Activated CD4-positive, alpha-beta memory T cell treated with anti-CD3 and anti-CD28 coated beads for 36 hours (primary cell): ENCODE measurements around the gene PRR7. TPM values are rescaled to one million over a fixed set of nuclear protein-coding genes. Genes with fewer than 3 reads are reported as not detected.
"Not testable (repeated sequence)": the region's sequence is repeated elsewhere in the genome, so short reads cannot be mapped to it uniquely, and the experiment has no call there.

ENCODE experiments used
- CTCF ChIA-PET: fragments of 350-600 bp; sonication (Branson Sonifier 250); formaldehyde crosslinking; loops from one replicate; lab custom pipeline; 2021; ENCODE audit warnings: antibody characterized with exemption, inconsistent platforms; lab: Charles Lee
- POLR2A ChIA-PET: fragments of 350-600 bp; sonication (Branson Sonifier 250); formaldehyde crosslinking; loops from one replicate; lab custom pipeline; 2021; ENCODE audit warnings: antibody characterized with exemption; lab: Charles Lee
- DNase-seq: peaks from one replicate; pipeline ENCODE4 v3.0.0-alpha.2; 2020
- H3K27ac Mint-ChIP-seq: one replicate; pipeline ENCODE4 v1.8.0; 2021; ENCODE audit warnings: mixed read lengths
- H3K27me3 Mint-ChIP-seq: one replicate; pipeline ENCODE4 v1.8.0; 2021; ENCODE audit warnings: mixed read lengths
- H3K36me3 Mint-ChIP-seq: one replicate; pipeline ENCODE4 v1.8.0; 2021; ENCODE audit warnings: mixed read lengths
- H3K4me1 Mint-ChIP-seq: one replicate; pipeline ENCODE4 v1.8.0; 2021; ENCODE audit warnings: low read depth, mixed read lengths
- H3K4me3 Mint-ChIP-seq: one replicate; pipeline ENCODE4 v1.8.0; 2021; ENCODE audit warnings: mild to moderate bottlenecking, mixed read lengths
- H3K9me3 Mint-ChIP-seq: one replicate; pipeline ENCODE4 v1.8.0; 2021; ENCODE audit warnings: mixed read lengths
- intact Hi-C: fragments of 100-400 bp; cut with micrococcal nuclease; formaldehyde crosslinking; loops from one replicate; pipeline ENCODE4 v1.15.1; 2023
- total RNA-seq, 2 experiments: library from RNA; stranded (reverse); gene quantifications; one replicate each; pipeline ENCODE4 v1.2.3, GENCODE V29; 2021

Gene PRR7
- total RNA-seq, 2 experiments from 2014 or later: 13.3 to 13.6 TPM

DNA sequence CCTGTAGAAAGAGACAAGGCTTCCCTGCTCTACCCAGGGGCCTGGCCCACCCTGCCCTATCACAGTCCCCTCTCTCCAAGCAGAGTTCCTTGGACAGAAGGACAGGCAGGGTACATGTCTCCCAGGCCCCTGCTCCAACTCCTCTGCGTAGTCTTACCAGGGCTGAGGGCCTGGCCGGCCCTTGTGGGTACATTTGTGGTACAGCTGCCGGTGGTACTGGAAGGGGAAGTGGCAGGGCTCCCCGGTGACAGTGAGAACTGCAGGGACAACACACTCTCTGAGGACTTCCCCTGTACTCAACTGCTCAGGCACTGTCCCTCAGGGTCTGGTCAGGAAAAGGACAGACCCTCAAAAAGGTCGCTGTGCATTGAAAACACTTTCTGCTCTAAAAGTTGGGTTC lies 40.8 kb upstream of the PRR7 start:
- POLR2A ChIA-PET: interaction anchor here (4.4 to 5.1 kb wide), 3 partner anchors 21 to 48 kb away, joined by 39 to 81 read pairs (median 54); partner anchors contain the start of genes GRK6 and PRR7
- no peak for DNase-seq
- Mint-ChIP-seq H3K4me1 (peaks cover 27% of the 10 kb centered on the region), H3K4me3 (no peak overlapping the region), H3K9me3 (no peaks in the 10 kb centered on the region), H3K27me3 (peaks cover 8% of the 10 kb centered on the region), H3K36me3 (no peaks in the 10 kb centered on the region), H3K27ac (no peak overlapping the region)
- CTCF ChIA-PET: interaction anchor here (0.7 to 9.5 kb wide), 6 partner anchors 22 to 291 kb away, joined by 3 to 624 read pairs (median 60); partner anchors contain the start of genes GRK6 and PRR7
- intact Hi-C loops: no loop called here

GRCh38 chr5:177409043-177409801 lies 37.4 kb upstream of the PRR7 start, which contains the start of gene F12:
Gene F12, minus strand, starts transcription at chr5:177409564. Its CDS starts 37 bp downstream, at chr5:177409527.
- DNase-seq: no peak
- CTCF ChIA-PET: interaction anchor here (0.7 to 9.5 kb wide), 8 partner anchors 16 to 92 kb away, joined by 3 to 624 read pairs (median 4); partner anchors contain the start of genes GRK6 and PRR7
- intact Hi-C loops: no loop called here
- Mint-ChIP-seq H3K4me3 (no peak within 1 kb of the TSS), H3K4me1 (peaks cover 41% of the 10 kb centered on the region), H3K9me3 (no peaks in the 10 kb centered on the region), H3K27ac (no peak within 1 kb of the TSS), H3K27me3 (no peaks in the 10 kb centered on the region), H3K36me3 (no peaks in the 10 kb centered on the region)
- POLR2A ChIA-PET: interaction anchor here (0.7 to 1.6 kb wide), 2 partner anchors 35 to 38 kb away, joined by 3 to 6 read pairs; partner anchors contain the start of gene PRR7

GRCh38 chr5:177410575-177410974 lies 36.0 kb upstream of the PRR7 start:
- no peak overlapping the region for H3K27ac Mint-ChIP-seq
- DNase-seq: no peak
- ChIA-PET POLR2A (interaction anchor here (0.6 to 0.7 kb wide), 2 partner anchors 12 to 19 kb away, joined by 3 read pairs; no protein-coding TSS in a partner anchor), CTCF (interaction anchor here (1.0 to 2.9 kb wide), 2 partner anchors 8 to 45 kb away, joined by 3 to 10 read pairs; no protein-coding TSS in a partner anchor)
- no peak overlapping the region for H3K4me3 Mint-ChIP-seq
- intact Hi-C loops: no loop called here
- H3K4me1 Mint-ChIP-seq: peaks cover 39% of the 10 kb centered on the region
- H3K9me3 Mint-ChIP-seq: no peaks in the 10 kb centered on the region
- H3K36me3 Mint-ChIP-seq: no peaks in the 10 kb centered on the region
- no peaks in the 10 kb centered on the region for H3K27me3 Mint-ChIP-seq

GRCh38 chr5:177412603-177413233 lies 33.9 kb upstream of the PRR7 start:
- peaks cover 46% of the 10 kb centered on the region for H3K4me1 Mint-ChIP-seq
- no peaks in the 10 kb centered on the region for H3K36me3 Mint-ChIP-seq
- intact Hi-C loops: loop anchor here (2.0 kb wide), 1 partner anchor 14 kb away; the partner anchor contains the start of gene GRK6
- CTCF ChIA-PET: interaction anchor here (1.1 to 3.4 kb wide), 4 partner anchors 9 to 61 kb away, joined by 3 to 31 read pairs (median 8); no protein-coding TSS in a partner anchor
- H3K27me3 Mint-ChIP-seq: no peaks in the 10 kb centered on the region
- peak overlapping the region; percentile 82 for H3K27ac Mint-ChIP-seq
- no peaks in the 10 kb centered on the region for H3K9me3 Mint-ChIP-seq
- POLR2A ChIA-PET: interaction anchor here (0.6 to 2.7 kb wide), 4 partner anchors 9 to 32 kb away, joined by 3 to 12 read pairs (median 3); partner anchors contain the start of gene GRK6
- peak overlapping the region; percentile 55 for H3K4me3 Mint-ChIP-seq
- peak; percentile 64 for DNase-seq

DNA sequence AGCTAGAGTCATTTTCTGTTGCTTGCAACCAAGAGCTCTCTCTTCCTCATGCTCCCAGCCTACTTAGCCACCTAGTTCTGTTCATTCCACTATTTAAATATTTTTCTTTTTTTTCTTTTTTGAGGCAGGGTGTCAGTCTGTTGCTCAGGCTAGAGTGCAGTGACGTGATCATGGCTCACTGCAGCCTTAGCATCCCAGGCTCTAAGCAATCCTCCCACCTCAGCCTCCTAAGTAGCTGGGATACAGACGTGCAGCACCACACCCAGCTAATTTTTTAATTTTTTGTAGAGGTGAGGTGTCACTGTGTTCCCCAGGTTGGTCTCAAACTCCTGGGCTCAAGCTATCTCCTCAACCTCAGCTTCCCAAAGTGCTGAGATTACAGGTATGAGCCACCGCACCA lies 32.1 kb upstream of the PRR7 start:
- POLR2A ChIA-PET: interaction anchor here (2.7 kb wide), 1 partner anchor 12 kb away, joined by 12 read pairs; the partner anchor contains the start of gene GRK6
- Mint-ChIP-seq H3K4me3 (no peak overlapping the region), H3K4me1 (peaks cover 46% of the 10 kb centered on the region), H3K36me3 (no peaks in the 10 kb centered on the region), H3K27ac (no peak overlapping the region), H3K27me3 (no peaks in the 10 kb centered on the region), H3K9me3 (no peaks in the 10 kb centered on the region)
- intact Hi-C loops: no loop called here
- CTCF ChIA-PET: interaction anchor here (1.3 to 3.4 kb wide), 4 partner anchors 10 to 40 kb away, joined by 3 to 31 read pairs (median 5); no protein-coding TSS in a partner anchor
- DNase-seq: no peak

- H3K36me3 Mint-ChIP-seq, POLR2A ChIA-PET, intact Hi-C loops, H3K27ac Mint-ChIP-seq, H3K4me3 Mint-ChIP-seq, DNase-seq, H3K27me3 Mint-ChIP-seq, H3K9me3 Mint-ChIP-seq: not testable (repeated sequence)
- H3K4me1 Mint-ChIP-seq: peaks cover 35% of the 10 kb centered on the region
- CTCF ChIA-PET: interaction anchor here (3.0 kb wide), 1 partner anchor 13 kb away, joined by 14 read pairs; no protein-coding TSS in a partner anchor
Measured at GRCh38 chr5:177417081-177417480, 29.5 kb upstream of the PRR7 start.

DNA sequence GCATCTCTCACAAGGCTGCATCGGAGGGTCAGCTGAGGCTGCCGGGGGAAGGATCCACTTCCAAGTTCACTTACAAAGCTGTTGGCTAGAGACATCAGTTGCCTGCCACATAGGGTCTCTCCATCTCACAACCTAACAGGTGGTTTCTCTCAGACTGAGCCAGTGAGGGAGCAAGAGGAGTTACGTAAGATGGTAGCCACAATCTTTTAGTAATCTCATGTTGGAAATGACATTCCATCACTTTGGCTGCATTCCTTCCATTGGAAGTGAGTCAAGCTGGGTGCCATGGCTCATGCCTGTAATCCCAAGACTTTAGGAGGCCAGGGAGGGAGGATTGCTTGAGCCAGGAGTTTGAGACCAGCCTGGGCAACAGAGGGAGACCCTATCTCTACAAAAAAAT lies 27.6 kb upstream of the PRR7 start:
- no peak overlapping the region for H3K4me3 Mint-ChIP-seq
- no peaks in the 10 kb centered on the region for H3K9me3 Mint-ChIP-seq
- H3K4me1 Mint-ChIP-seq: peaks cover 16% of the 10 kb centered on the region
- no peak for DNase-seq
- no peak overlapping the region for H3K27ac Mint-ChIP-seq
- no peaks in the 10 kb centered on the region for H3K36me3 Mint-ChIP-seq
- intact Hi-C loops: no loop called here
- POLR2A ChIA-PET: no interaction called here
- CTCF ChIA-PET: interaction anchor here (3.0 kb wide), 1 partner anchor 15 kb away, joined by 14 read pairs; no protein-coding TSS in a partner anchor
- no peaks in the 10 kb centered on the region for H3K27me3 Mint-ChIP-seq

DNA sequence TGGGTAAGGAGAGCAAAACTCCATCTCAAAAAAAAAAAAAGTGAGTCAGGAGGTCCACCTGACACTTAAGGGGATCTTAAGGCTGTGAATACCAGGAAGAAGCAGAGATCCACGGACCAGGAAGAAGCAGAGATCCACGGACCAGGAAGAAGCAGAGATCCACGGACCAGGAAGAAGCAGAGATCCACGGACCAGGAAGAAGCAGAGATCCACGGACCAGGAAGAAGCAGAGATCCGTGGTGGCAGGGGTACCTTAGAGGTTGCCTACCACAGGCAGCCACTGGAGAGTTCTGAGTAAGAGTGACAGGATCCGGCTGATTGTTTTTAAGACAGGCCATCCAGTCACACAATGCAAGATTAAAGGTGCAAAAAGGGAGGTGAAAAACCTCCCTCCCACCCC lies 26.1 kb upstream of the PRR7 start:
- DNase-seq, H3K27ac Mint-ChIP-seq, H3K27me3 Mint-ChIP-seq, H3K9me3 Mint-ChIP-seq, H3K4me3 Mint-ChIP-seq, intact Hi-C loops, POLR2A ChIA-PET, H3K36me3 Mint-ChIP-seq: not testable (repeated sequence)
- peaks cover 18% of the 10 kb centered on the region for H3K4me1 Mint-ChIP-seq
- CTCF ChIA-PET: interaction anchor here (15.3 kb wide), 1 partner anchor 17 kb away, joined by 220 read pairs; the partner anchor contains the start of gene PFN3

GRCh38 chr5:177421062-177421798 lies 25.4 kb upstream of the PRR7 start:
- H3K9me3 Mint-ChIP-seq: no peaks in the 10 kb centered on the region
- H3K4me3 Mint-ChIP-seq: no peak overlapping the region
- H3K36me3 Mint-ChIP-seq: no peaks in the 10 kb centered on the region
- peaks cover 19% of the 10 kb centered on the region for H3K4me1 Mint-ChIP-seq
- POLR2A ChIA-PET: no interaction called here
- intact Hi-C loops: no loop called here
- no peaks in the 10 kb centered on the region for H3K27me3 Mint-ChIP-seq
- peak overlapping the region; percentile 36 for H3K27ac Mint-ChIP-seq
- DNase-seq: no peak
- CTCF ChIA-PET: interaction anchor here (1.0 to 15.3 kb wide), 3 partner anchors 14 to 34 kb away, joined by 3 to 220 read pairs (median 9); partner anchors contain the start of gene PFN3

DNA sequence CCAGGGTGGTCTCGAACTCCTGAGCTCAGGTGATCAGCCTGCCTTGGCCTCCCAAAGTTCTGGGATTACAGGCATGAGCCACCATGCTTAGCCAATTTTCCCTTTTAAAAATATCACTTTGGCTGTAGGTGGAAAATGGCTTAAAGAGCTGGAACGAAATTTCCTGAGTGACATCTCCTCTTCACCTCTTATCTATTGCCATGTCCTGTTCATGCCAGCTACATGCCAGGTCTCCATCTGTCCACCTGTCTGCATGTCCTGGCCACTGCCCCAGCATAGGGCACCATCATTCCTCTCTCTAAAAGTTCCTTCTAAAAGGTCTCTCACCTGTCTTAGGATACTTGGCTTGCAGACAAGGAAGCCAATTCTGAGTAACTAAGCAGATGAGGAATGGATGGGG lies 22.9 kb upstream of the PRR7 start:
- H3K9me3 Mint-ChIP-seq: no peaks in the 10 kb centered on the region
- POLR2A ChIA-PET: interaction anchor here (0.7 to 1.2 kb wide), 2 partner anchors 16 to 20 kb away, joined by 4 read pairs; no protein-coding TSS in a partner anchor
- H3K4me3 Mint-ChIP-seq: no peak overlapping the region
- peaks cover 14% of the 10 kb centered on the region for H3K36me3 Mint-ChIP-seq
- intact Hi-C loops: no loop called here
- H3K27me3 Mint-ChIP-seq: no peaks in the 10 kb centered on the region
- no peak overlapping the region for H3K27ac Mint-ChIP-seq
- DNase-seq: no peak
- H3K4me1 Mint-ChIP-seq: peaks cover 14% of the 10 kb centered on the region
- CTCF ChIA-PET: interaction anchor here (1.1 to 15.3 kb wide), 8 partner anchors 9 to 114 kb away, joined by 3 to 220 read pairs (median 4); partner anchors contain the start of gene PFN3
